SK-N-SH (cell line): ENCODE measurements around the gene IMPDH1. TPM values are rescaled to one million over a fixed set of nuclear protein-coding genes. Genes with fewer than 3 reads are reported as not detected.
A peak's percentile ranks its signal among the peaks of the same experiment; 100 is the strongest.
"Not testable (repeated sequence)": the region's sequence is repeated elsewhere in the genome, so short reads cannot be mapped to it uniquely, and the experiment has no call there.

Source experiments
- CTCF ChIA-PET: fragments of 300-600, 350-600 bp; formaldehyde crosslinking; extraction: SDS; loops from one replicate; lab custom pipeline; 2021; lab: Yijun Ruan, JAX
- POLR2A ChIA-PET: fragments of 350-600 bp; sonication (Branson Sonifier 250); formaldehyde crosslinking; extraction: SDS; loops from one replicate; lab custom pipeline; 2020; ENCODE audit warnings: antibody characterized with exemption, inconsistent platforms; lab: Yijun Ruan, JAX
- DNase-seq: peaks from one replicate; pipeline ENCODE4 v3.0.0; 2012
- H2AFZ ChIP-seq: fragments of 200-600 bp; sonication (generic); 2 replicates; pipeline ENCODE4 v1.8.1; 2016; ENCODE audit warnings: antibody characterized with exemption, mild to moderate bottlenecking, low read depth
- H3F3A ChIP-seq: fragments of 200-600 bp; sonication (generic); replicated peaks from 2 replicates; pipeline ENCODE3; 2016; ENCODE audit warnings: antibody characterized with exemption, mild to moderate bottlenecking; ENCODE audit not compliant: insufficient read depth
- H3K27ac ChIP-seq, 2 experiments: fragments of 200-500 bp in 1 of 2; fragments of 200-600 bp in 1 of 2; sonication (Bioruptor generic) in 1 of 2; sonication (generic), shearing (Covaris generic) in 1 of 2; 2 replicates each; pipeline versions ENCODE4 v1.5.1 to v1.6.1; 2014 to 2016; ENCODE audit warnings: low read depth in 2 of 2, inconsistent platforms in 1 of 2, low read length in 1 of 2, mild to moderate bottlenecking in 1 of 2, mixed read lengths in 1 of 2
- H3K27me3 ChIP-seq: fragments of 200-600 bp; sonication (generic), shearing (Covaris generic); 2 replicates; pipeline ENCODE4 v1.6.1; 2016; ENCODE audit warnings: mixed run types; ENCODE audit not compliant: insufficient read depth
- H3K36me3 ChIP-seq, 2 experiments: fragments of 200-500 bp in 1 of 2; fragments of 200-600 bp in 1 of 2; sonication (Bioruptor generic) in 1 of 2; sonication (generic) in 1 of 2; replicated peaks in 1 of 2; 2 replicates each; pipeline versions ENCODE3 to v1.5.1; 2014 to 2016; ENCODE audit warnings: low read length in 1 of 2, mild to moderate bottlenecking in 1 of 2; ENCODE audit not compliant: insufficient read depth in 2 of 2, control insufficient read depth in 1 of 2
- H3K4me1 ChIP-seq, 2 experiments: fragments of 200-500 bp in 1 of 2; fragments of 200-600 bp in 1 of 2; sonication (Bioruptor generic) in 1 of 2; sonication (generic), shearing (Covaris generic) in 1 of 2; 2 replicates each; pipeline versions ENCODE4 v1.5.1 to v1.6.1; 2014 to 2016; ENCODE audit warnings: low read depth in 1 of 2, low read length in 1 of 2, mixed run types in 1 of 2; ENCODE audit not compliant: insufficient read depth in 2 of 2, control insufficient read depth in 1 of 2
- H3K4me2 ChIP-seq: fragments of 200-600 bp; sonication (generic), shearing (Covaris generic); 2 replicates; pipeline ENCODE4 v1.6.1; 2017; ENCODE audit warnings: mixed run types
- H3K4me3 ChIP-seq, 2 experiments: fragments of 200-500 bp in 1 of 2; fragments of 200-600 bp in 1 of 2; sonication (Bioruptor generic) in 1 of 2; sonication (generic), shearing (Covaris generic) in 1 of 2; 2 replicates each; pipeline versions ENCODE4 v1.5.1 to v1.8.1; 2014 to 2016; ENCODE audit warnings: low read depth in 2 of 2, inconsistent platforms in 1 of 2, low read length in 1 of 2, mild to moderate bottlenecking in 1 of 2, mixed read lengths in 1 of 2, moderate library complexity in 1 of 2
- H3K79me2 ChIP-seq: fragments of 200-600 bp; sonication (generic); 2 replicates; pipeline ENCODE4 v1.8.1; 2017; ENCODE audit warnings: mild to moderate bottlenecking; ENCODE audit not compliant: insufficient read depth
- H3K9ac ChIP-seq: fragments of 200-600 bp; sonication (generic); 2 replicates; pipeline ENCODE4 v1.6.1; 2017; ENCODE audit warnings: mixed run types
- H3K9me2 ChIP-seq: fragments of 200-600 bp; sonication (generic); 2 replicates; pipeline ENCODE4 v1.6.1; 2017; ENCODE audit warnings: mixed run types
- H3K9me3 ChIP-seq: fragments of 200-600 bp; sonication (generic); 2 replicates; pipeline ENCODE4 v1.6.1; 2017; ENCODE audit warnings: mixed run types, mild to moderate bottlenecking, moderate library complexity
- H4K20me1 ChIP-seq: fragments of 200-600 bp; sonication (generic); 2 replicates; pipeline ENCODE4 v1.6.1; 2017; ENCODE audit warnings: mild to moderate bottlenecking, mixed run types; ENCODE audit not compliant: insufficient read depth
- POLR2AphosphoS5 ChIP-seq: IDR thresholded peaks from 2 replicates; pipeline ENCODE4 v1.6.1; 2012; ENCODE audit warnings: low read depth, low read length
- WGBS: methylation state at CpG from one replicate; pipeline ENCODE4 v1.1.6; 2017; ENCODE audit warnings: low lambda C conversion rate; 5-methylcytosine and 5-hydroxymethylcytosine counted together
- polyA plus RNA-seq, 3 experiments: library from polyadenylated mRNA; depleted of rRNA; stranded (reverse); fragments of >200 nt; gene quantifications; 2 replicates each; pipeline ENCODE4 v1.2.3, GENCODE V29; 2012
- TF ChIP-seq, protein P1 (sequence below): IDR thresholded peaks from 2 replicates; pipeline ENCODE4; 2012
- TF ChIP-seq, protein P2 (sequence below): IDR thresholded peaks from 2 replicates; pipeline ENCODE4 v1.6.1; 2012; ENCODE audit warnings: mild to moderate bottlenecking, low read depth, low read length, moderate library complexity

Gene IMPDH1
- polyA plus RNA-seq, 1 of the 3 experiments (the other 2 are of a cell fraction) = 80.4 TPM

DNA sequence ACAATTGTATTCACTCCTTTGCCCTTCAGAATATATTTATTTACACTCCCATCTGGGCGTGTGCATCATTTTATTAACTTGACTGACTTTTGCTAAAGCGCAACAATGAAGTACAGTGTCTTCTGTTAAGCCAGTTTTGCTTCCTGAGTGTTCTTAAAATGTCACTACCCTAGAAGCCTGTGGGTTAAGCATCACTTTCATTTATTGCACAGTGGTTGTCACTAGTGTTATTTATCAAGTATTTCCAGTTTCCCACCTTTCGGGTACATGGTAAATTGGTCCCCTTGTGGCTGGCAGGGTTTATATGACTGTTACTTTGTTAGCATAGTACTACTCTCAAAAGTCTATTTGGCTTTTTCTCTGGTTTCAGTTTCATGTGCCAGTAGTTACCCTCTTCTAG lies 49.2 kb upstream of the IMPDH1 start:
- Histone ChIP-seq H2AFZ (no peak overlapping the region), H3K4me1 (peaks cover 25 to 35% of the 10 kb centered on the region in 2 experiments; a peak in 3 of 4 replicates), H4K20me1 (peaks cover 21% of the 10 kb centered on the region), H3F3A (peaks cover 34% of the 10 kb centered on the region), H3K27me3 (no peaks in the 10 kb centered on the region), H3K79me2 (peaks cover 71% of the 10 kb centered on the region), H3K4me2 (no peak overlapping the region), H3K4me3 (no peak overlapping the region; a peak in 1 of 4 replicates), H3K9me2 (no peaks in the 10 kb centered on the region), H3K27ac (peak overlapping the region; percentile 5 to 7; a peak in 2 of 4 replicates), H3K9me3 (no peaks in the 10 kb centered on the region), H3K36me3 (peaks cover 9 to 11% of the 10 kb centered on the region in 2 experiments), H3K9ac (no peak overlapping the region)
- DNase-seq = no peak
- 0 out of 2 replicates have a peak, but pooled peaks have one; percentile 8 for TF ChIP-seq POLR2AphosphoS5
- TF ChIP-seq, protein P1, sequence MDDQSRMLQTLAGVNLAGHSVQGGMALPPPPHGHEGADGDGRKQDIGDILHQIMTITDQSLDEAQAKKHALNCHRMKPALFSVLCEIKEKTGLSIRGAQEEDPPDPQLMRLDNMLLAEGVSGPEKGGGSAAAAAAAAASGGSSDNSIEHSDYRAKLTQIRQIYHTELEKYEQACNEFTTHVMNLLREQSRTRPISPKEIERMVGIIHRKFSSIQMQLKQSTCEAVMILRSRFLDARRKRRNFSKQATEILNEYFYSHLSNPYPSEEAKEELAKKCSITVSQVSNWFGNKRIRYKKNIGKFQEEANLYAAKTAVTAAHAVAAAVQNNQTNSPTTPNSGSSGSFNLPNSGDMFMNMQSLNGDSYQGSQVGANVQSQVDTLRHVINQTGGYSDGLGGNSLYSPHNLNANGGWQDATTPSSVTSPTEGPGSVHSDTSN = no peak
- TF ChIP-seq, protein P2, sequence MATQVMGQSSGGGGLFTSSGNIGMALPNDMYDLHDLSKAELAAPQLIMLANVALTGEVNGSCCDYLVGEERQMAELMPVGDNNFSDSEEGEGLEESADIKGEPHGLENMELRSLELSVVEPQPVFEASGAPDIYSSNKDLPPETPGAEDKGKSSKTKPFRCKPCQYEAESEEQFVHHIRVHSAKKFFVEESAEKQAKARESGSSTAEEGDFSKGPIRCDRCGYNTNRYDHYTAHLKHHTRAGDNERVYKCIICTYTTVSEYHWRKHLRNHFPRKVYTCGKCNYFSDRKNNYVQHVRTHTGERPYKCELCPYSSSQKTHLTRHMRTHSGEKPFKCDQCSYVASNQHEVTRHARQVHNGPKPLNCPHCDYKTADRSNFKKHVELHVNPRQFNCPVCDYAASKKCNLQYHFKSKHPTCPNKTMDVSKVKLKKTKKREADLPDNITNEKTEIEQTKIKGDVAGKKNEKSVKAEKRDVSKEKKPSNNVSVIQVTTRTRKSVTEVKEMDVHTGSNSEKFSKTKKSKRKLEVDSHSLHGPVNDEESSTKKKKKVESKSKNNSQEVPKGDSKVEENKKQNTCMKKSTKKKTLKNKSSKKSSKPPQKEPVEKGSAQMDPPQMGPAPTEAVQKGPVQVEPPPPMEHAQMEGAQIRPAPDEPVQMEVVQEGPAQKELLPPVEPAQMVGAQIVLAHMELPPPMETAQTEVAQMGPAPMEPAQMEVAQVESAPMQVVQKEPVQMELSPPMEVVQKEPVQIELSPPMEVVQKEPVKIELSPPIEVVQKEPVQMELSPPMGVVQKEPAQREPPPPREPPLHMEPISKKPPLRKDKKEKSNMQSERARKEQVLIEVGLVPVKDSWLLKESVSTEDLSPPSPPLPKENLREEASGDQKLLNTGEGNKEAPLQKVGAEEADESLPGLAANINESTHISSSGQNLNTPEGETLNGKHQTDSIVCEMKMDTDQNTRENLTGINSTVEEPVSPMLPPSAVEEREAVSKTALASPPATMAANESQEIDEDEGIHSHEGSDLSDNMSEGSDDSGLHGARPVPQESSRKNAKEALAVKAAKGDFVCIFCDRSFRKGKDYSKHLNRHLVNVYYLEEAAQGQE = no peak
- WGBS = 76% methylated on average over 3 of the region's 3 CpGs
- CTCF ChIA-PET = interaction anchor here (0.7 to 4.5 kb wide), 18 partner anchors 9 to 435 kb away, joined by 3 to 418 read pairs (median 22); partner anchors contain the start of gene IMPDH1
- POLR2A ChIA-PET = interaction anchor here (1.3 kb wide), 1 partner anchor 31 kb away, joined by 6 read pairs; no protein-coding TSS in a partner anchor

DNA sequence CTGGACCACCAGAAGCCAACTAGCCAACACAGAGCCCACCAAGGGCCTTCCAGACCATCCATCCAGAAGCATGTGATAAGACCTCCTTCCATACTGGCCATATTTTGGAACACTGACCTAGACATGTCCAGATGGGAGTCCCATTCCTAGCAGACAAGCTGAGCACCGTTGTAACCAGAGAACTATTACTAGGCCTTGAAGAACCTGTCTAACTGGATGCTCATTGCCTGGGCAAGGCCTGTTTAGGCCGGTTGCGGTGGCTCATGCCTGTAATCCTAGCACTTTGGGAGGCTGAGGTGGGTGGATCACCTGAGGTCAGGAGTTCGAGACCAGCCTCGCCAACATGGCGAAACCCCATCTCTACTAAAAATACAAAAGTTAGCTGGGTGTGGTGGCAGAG lies 47.6 kb upstream of the IMPDH1 start:
- CTCF ChIA-PET = interaction anchor here (0.8 to 8.9 kb wide), 11 partner anchors 13 to 332 kb away, joined by 3 to 187 read pairs (median 4); no protein-coding TSS in a partner anchor
- Histone ChIP-seq H3K4me3 (peak overlapping the region; percentile 89 to 99; a peak in 3 of 4 replicates), H3K9ac (peak overlapping the region; percentile 91), H3K4me2 (peak overlapping the region; percentile 97), H3K79me2 (peaks cover 63% of the 10 kb centered on the region), H3K4me1 (peaks cover 25 to 38% of the 10 kb centered on the region in 2 experiments; a peak in 3 of 4 replicates), H3F3A (peaks cover 34% of the 10 kb centered on the region), H3K36me3 (peaks cover 9 to 11% of the 10 kb centered on the region in 2 experiments), H4K20me1 (peaks cover 21% of the 10 kb centered on the region)
- DNase-seq, POLR2A ChIA-PET, H3K9me2 ChIP-seq, H3K27me3 ChIP-seq, H2AFZ ChIP-seq, H3K9me3 ChIP-seq, H3K27ac ChIP-seq: not testable (repeated sequence)
- 88% methylated on average over 6 of the region's 6 CpGs for WGBS
